SU-DHL-6 (cell line): Measurements from ENCODE around the gene HSPA9.

ENCODE experiments used
- H2AFZ ChIP-seq: fragments of 200-600 bp; sonication (generic); 2 replicates; pipeline ENCODE4 v1.6.1; 2014; ENCODE audit warnings: low read depth, mild to moderate bottlenecking, moderate library complexity, mixed read lengths, antibody characterized with exemption, low read length; ENCODE audit not compliant: severe bottlenecking
- H3F3A ChIP-seq: fragments of 200-600 bp; shearing (Covaris generic); 2 replicates; pipeline ENCODE4 v1.6.0; 2016; ENCODE audit warnings: antibody characterized with exemption, mild to moderate bottlenecking; ENCODE audit not compliant: insufficient read depth
- H3K27ac ChIP-seq: fragments of 200-600 bp; sonication (generic); 2 replicates; pipeline ENCODE4 v1.5.1; 2016; ENCODE audit warnings: low read depth, mild to moderate bottlenecking, low read length, moderate library complexity, mixed read lengths
- H3K27me3 ChIP-seq: fragments of 200-600 bp; sonication (generic), shearing (Covaris generic); 2 replicates; pipeline ENCODE4 v1.6.0; 2014; ENCODE audit warnings: mild to moderate bottlenecking, low read length
- H3K36me3 ChIP-seq: fragments of 200-600 bp; sonication (generic); 2 replicates; pipeline ENCODE4 v1.6.1; 2014; ENCODE audit warnings: mild to moderate bottlenecking, low read length, mixed read lengths
- H3K4me2 ChIP-seq: fragments of 300-600, 200-600 bp; shearing (Covaris generic), sonication (generic); 2 replicates; pipeline ENCODE4 v1.6.0; 2014; ENCODE audit warnings: low read length, low read depth, mild to moderate bottlenecking; ENCODE audit not compliant: poor library complexity, severe bottlenecking
- H3K4me3 ChIP-seq: fragments of 200-600 bp; sonication (generic); 2 replicates; pipeline ENCODE4 v1.5.1; 2014; ENCODE audit warnings: antibody characterized with exemption, low read length, mild to moderate bottlenecking, mixed read lengths; ENCODE audit not compliant: insufficient read depth, poor library complexity, severe bottlenecking
- H3K79me2 ChIP-seq: fragments of 200-600 bp; sonication (generic); 2 replicates; pipeline ENCODE4 v1.6.1; 2014; ENCODE audit warnings: mild to moderate bottlenecking, low read length, moderate library complexity; ENCODE audit not compliant: insufficient read depth
- H3K9ac ChIP-seq: fragments of 200-600 bp; sonication (generic); 2 replicates; pipeline ENCODE4 v1.7.0; 2014; ENCODE audit warnings: mild to moderate bottlenecking, low read length
- H3K9me2 ChIP-seq: fragments of 200-600 bp; sonication (generic); replicated peaks from 2 replicates; pipeline ENCODE4 v1.6.1; 2014; ENCODE audit warnings: low read length; ENCODE audit not compliant: insufficient read depth
- H3K9me3 ChIP-seq: fragments of 200-600 bp; sonication (generic); 2 replicates; pipeline ENCODE4 v1.6.1; 2014; ENCODE audit warnings: low read length, mixed read lengths; ENCODE audit not compliant: insufficient read depth
- H4K20me1 ChIP-seq: fragments of 200-600 bp; sonication (generic); 2 replicates; pipeline ENCODE4 v1.6.1; 2014; ENCODE audit warnings: low read depth, mild to moderate bottlenecking, antibody characterized with exemption, low read length, moderate library complexity, mixed read lengths
- EZH2phosphoT487 ChIP-seq: fragments of 200-600 bp; sonication (generic), shearing (Covaris generic); conservative IDR thresholded peaks from 2 replicates; pipeline ENCODE4 v1.6.1; 2018; ENCODE audit warnings: mild to moderate bottlenecking, antibody characterized with exemption, low read length, moderate library complexity, mixed read lengths
- TF ChIP-seq, protein P1 (sequence below): fragments of 200-600 bp; sonication (generic); IDR thresholded peaks from one replicate; pipeline ENCODE4 v1.5.1; 2017; ENCODE audit warnings: antibody characterized with exemption, mild to moderate bottlenecking, low read length, moderate library complexity; ENCODE audit not compliant: insufficient read depth, poor library complexity, severe bottlenecking

The HSPA9 gene

DNA sequence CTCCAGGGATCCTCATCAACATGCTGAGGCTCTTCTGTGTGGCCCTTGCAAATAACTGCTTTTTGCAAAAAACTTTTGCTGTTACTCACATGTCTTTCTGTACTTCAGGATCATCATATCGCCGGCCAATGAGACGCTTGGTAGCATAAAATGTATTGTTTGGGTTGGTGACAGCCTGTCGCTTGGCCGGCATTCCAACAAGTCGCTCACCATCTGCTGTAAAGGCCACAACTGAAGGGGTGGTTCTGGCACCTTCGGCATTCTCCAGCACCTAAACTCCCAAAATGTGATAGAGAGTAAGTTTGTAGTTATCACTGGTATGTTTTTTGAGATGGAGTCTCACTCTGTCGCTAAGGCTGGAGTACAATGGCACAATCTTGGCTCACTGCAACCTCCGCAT, 4.3 kb downstream of the HSPA9 start:
- H3K79me2 ChIP-seq = peaks cover 79% of the 10 kb centered on the region
- H3K9me3 ChIP-seq = no peaks in the 10 kb centered on the region
- H3K27ac ChIP-seq = no peak overlapping the region
- no peak overlapping the region for H3K4me3 ChIP-seq
- no peak overlapping the region for H3K4me2 ChIP-seq
- H2AFZ ChIP-seq = no peak overlapping the region
- H3K9ac ChIP-seq = no peak overlapping the region
- H3F3A ChIP-seq = no peaks in the 10 kb centered on the region
- TF ChIP-seq EZH2phosphoT487 = no peak
- TF ChIP-seq, protein P1, sequence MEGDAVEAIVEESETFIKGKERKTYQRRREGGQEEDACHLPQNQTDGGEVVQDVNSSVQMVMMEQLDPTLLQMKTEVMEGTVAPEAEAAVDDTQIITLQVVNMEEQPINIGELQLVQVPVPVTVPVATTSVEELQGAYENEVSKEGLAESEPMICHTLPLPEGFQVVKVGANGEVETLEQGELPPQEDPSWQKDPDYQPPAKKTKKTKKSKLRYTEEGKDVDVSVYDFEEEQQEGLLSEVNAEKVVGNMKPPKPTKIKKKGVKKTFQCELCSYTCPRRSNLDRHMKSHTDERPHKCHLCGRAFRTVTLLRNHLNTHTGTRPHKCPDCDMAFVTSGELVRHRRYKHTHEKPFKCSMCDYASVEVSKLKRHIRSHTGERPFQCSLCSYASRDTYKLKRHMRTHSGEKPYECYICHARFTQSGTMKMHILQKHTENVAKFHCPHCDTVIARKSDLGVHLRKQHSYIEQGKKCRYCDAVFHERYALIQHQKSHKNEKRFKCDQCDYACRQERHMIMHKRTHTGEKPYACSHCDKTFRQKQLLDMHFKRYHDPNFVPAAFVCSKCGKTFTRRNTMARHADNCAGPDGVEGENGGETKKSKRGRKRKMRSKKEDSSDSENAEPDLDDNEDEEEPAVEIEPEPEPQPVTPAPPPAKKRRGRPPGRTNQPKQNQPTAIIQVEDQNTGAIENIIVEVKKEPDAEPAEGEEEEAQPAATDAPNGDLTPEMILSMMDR = no peak
- no peaks in the 10 kb centered on the region for H3K27me3 ChIP-seq
- no peaks in the 10 kb centered on the region for H3K9me2 ChIP-seq
- peaks cover 11% of the 10 kb centered on the region for H4K20me1 ChIP-seq
- H3K36me3 ChIP-seq = peaks cover 43% of the 10 kb centered on the region

DNA sequence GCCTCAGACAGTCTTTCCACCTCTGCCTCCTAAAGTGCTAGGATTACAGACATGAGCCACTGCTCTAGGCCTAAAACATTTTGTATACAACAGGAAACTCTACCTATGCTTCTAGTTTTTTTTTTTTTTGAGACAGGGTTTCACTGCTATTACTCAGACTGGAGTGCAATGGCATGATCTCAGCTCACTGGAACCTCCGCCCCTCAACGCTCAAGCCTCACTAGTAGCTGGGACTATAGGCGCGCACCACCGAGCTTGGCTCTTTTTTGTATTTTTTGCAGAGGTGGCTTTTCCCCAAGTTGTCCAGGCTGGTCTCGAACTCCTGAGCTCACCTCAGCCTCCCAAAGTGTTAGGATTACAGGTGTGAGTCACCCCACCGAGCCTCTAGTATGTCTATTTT, 5.4 kb downstream of the HSPA9 start:
- Histone ChIP-seq H3K9me2 (no peaks in the 10 kb centered on the region), H3K27ac (no peak overlapping the region), H3K9ac (no peak overlapping the region), H3K9me3 (no peaks in the 10 kb centered on the region), H3K27me3 (no peaks in the 10 kb centered on the region), H3K4me2 (no peak overlapping the region), H3K79me2 (peaks cover 86% of the 10 kb centered on the region), H2AFZ (no peak overlapping the region), H3K36me3 (peaks cover 51% of the 10 kb centered on the region), H3K4me3 (no peak overlapping the region), H4K20me1 (peaks cover 21% of the 10 kb centered on the region), H3F3A (no peaks in the 10 kb centered on the region)
- no peak for TF ChIP-seq EZH2phosphoT487
- TF ChIP-seq, protein P1 = no peak

DNA sequence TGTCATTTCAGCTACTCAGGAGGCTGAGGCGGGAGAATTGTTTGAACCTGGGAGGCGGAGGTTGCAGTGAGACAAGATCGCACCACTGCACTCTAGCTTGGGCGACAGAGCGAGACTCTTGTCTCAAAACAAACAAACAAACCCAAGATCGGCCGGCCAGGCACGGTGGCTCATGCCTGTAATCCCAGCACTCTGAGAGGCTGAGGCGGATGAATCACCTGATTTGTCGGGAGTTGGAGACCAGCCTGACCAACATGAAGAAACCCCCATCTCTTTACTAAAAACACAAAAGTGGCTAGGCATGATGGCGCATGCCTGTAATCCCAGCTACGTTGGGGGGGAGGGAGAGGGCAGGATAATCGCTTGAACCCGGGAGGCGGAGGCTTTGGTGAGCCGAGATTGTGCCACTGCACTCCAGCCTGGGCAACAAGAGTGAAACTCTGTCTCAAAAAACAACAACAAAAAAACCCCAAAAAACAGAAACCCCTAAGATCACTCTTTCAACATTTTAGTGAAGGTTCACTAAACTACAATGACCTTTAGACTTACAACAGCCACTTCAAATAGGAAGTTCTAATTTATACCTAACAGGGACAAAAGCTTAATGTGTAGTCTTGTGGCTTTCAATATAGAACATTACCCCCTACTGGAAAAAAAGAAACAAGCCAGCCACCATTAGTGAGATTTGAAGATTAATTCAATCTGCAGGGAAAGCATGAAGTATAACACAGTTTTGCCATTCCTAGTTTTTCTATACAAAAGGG, 7.0 kb downstream of the HSPA9 start:
- Histone ChIP-seq H3K27ac (no peak overlapping the region), H3F3A (no peaks in the 10 kb centered on the region), H3K9me2 (no peaks in the 10 kb centered on the region), H3K9ac (no peak overlapping the region), H3K27me3 (no peaks in the 10 kb centered on the region), H3K79me2 (peaks cover 85% of the 10 kb centered on the region), H4K20me1 (peaks cover 15% of the 10 kb centered on the region; the same call in 1 of the 2 replicates), H3K4me3 (no peak overlapping the region), H3K9me3 (no peaks in the 10 kb centered on the region), H3K36me3 (peaks cover 52% of the 10 kb centered on the region), H3K4me2 (no peak overlapping the region), H2AFZ (no peak overlapping the region)
- TF ChIP-seq, protein P1 = no peak
- no peak for TF ChIP-seq EZH2phosphoT487
